ENCODE data around the gene JAM3. TPM values are rescaled to one million over a fixed set of nuclear protein-coding genes. Genes with fewer than 3 reads are reported as not detected.
A peak's percentile ranks its signal among the peaks of the same experiment; 100 is the strongest.

The JAM3 gene
- polyA plus RNA-seq, 1 of the 3 experiments (the other 2 are of a cell fraction) = 56.8 TPM

- Histone ChIP-seq H3K27me3 (ENCODE audit: insufficient read depth) (no peaks in the 10 kb centered on the region), H3K4me3 (ENCODE audit: low read depth in 2 of 2, low read length in 1 of 2) (no peak overlapping the region), H4K20me1 (ENCODE audit: insufficient read depth) (0 out of 2 replicates have a peak, but pooled peaks cover 7% of the 10 kb centered on the region), H3K79me2 (ENCODE audit: insufficient read depth) (peaks cover 17% of the 10 kb centered on the region), H3K4me2 (no peak overlapping the region), H3K36me3 (replicated peaks in 1 of 2; ENCODE audit: control insufficient read depth in 1 of 2, insufficient read depth in 2 of 2, low read length in 1 of 2) (no peaks in the 10 kb centered on the region), H3K27ac (ENCODE audit: low read depth in 2 of 2, low read length in 1 of 2) (no peak overlapping the region), H3K9ac (no peak overlapping the region), H3F3A (replicated peaks; ENCODE audit: insufficient read depth) (no peaks in the 10 kb centered on the region), H3K9me3 (no peaks in the 10 kb centered on the region), H3K4me1 (ENCODE audit: control insufficient read depth in 1 of 2, insufficient read depth in 2 of 2, low read depth in 1 of 2, low read length in 1 of 2) (peaks cover 0 to 4% of the 10 kb centered on the region in 2 experiments; a peak in 1 of 4 replicates), H3K9me2 (no peaks in the 10 kb centered on the region), H2AFZ (ENCODE audit: low read depth) (no peak overlapping the region)
- POLR2A ChIA-PET = no interaction called here
- CTCF ChIA-PET = interaction anchor here (0.9 to 3.6 kb wide), 14 partner anchors 8 to 53 kb away, joined by 3 to 11 read pairs (median 4); no protein-coding TSS in a partner anchor
- DNase-seq = no peak
- TF ChIP-seq SMC3 (IDR thresholded peaks at IDR 0.05; ENCODE audit: low read depth, low read length) (peak; percentile 34; the same call in 1 of the 2 replicates), MEF2A (IDR thresholded peaks at IDR 0.05; ENCODE audit: borderline replicate concordance, low read depth) (no peak), RAD21 (IDR thresholded peaks at IDR 0.05; ENCODE audit: low read length) (peak; percentile 51), JUND (IDR thresholded peaks at IDR 0.05) (no peak), POLR2AphosphoS5 (IDR thresholded peaks at IDR 0.05; ENCODE audit: low read depth, low read length) (no peak)
- 91% methylated on average over 3 of the region's 3 CpGs for WGBS (ENCODE audit: low lambda C conversion rate)
Observed at GRCh38 chr11:134098566-134099184, 29.8 kb downstream of the JAM3 start.

DNA sequence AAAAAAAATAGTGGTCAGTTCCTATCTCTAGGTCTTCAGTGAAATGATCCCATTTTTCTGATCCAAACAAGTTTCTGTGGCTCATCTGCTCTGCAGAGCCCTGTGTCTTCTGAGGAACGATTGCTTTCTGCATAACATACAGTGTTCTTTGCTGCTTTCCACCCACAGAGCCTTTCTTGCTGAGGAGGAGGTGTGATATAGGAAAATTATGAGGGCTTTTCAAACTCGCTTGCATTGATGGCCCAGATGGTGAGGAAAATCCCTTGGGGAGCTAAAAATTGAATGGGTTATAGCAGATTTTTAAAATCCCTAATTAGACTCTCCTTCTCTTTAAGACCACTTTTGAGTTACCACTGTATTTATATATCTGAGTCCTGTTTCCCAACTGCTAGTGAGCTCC is 31.3 kb downstream of the JAM3 start:
- peaks cover 0 to 4% of the 10 kb centered on the region in 2 experiments; a peak in 1 of 4 replicates for H3K4me1 ChIP-seq (ENCODE audit: control insufficient read depth in 1 of 2, insufficient read depth in 2 of 2, low read depth in 1 of 2, low read length in 1 of 2)
- CTCF ChIA-PET = no interaction called here
- no peak for DNase-seq
- no peak overlapping the region for H3K4me3 ChIP-seq (ENCODE audit: low read depth in 2 of 2, low read length in 1 of 2)
- 98% methylated on average over 2 of the region's 2 CpGs for WGBS (ENCODE audit: low lambda C conversion rate)
- peaks cover 14% of the 10 kb centered on the region for H3K79me2 ChIP-seq (ENCODE audit: insufficient read depth)
- POLR2A ChIA-PET = no interaction called here
- H3K27ac ChIP-seq (ENCODE audit: low read depth in 2 of 2, low read length in 1 of 2) = no peak overlapping the region
- H3K4me2 ChIP-seq = no peak overlapping the region
- TF ChIP-seq MXI1 (IDR thresholded peaks at IDR 0.05; ENCODE audit: low read depth, low read length) = no peak
- no peak for TF ChIP-seq FOSL2 (IDR thresholded peaks at IDR 0.05; ENCODE audit: borderline replicate concordance, low read depth)
- no peak for TF ChIP-seq JUND (IDR thresholded peaks at IDR 0.05)
- TF ChIP-seq GABPA (IDR thresholded peaks at IDR 0.05; ENCODE audit: low read depth) = no peak
- TF ChIP-seq, protein P1, sequence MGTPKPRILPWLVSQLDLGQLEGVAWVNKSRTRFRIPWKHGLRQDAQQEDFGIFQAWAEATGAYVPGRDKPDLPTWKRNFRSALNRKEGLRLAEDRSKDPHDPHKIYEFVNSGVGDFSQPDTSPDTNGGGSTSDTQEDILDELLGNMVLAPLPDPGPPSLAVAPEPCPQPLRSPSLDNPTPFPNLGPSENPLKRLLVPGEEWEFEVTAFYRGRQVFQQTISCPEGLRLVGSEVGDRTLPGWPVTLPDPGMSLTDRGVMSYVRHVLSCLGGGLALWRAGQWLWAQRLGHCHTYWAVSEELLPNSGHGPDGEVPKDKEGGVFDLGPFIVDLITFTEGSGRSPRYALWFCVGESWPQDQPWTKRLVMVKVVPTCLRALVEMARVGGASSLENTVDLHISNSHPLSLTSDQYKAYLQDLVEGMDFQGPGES (IDR thresholded peaks at IDR 0.05; ENCODE audit: low read depth, low read length) = no peak
- TF ChIP-seq USF2 (IDR thresholded peaks at IDR 0.05; ENCODE audit: borderline replicate concordance, low read depth, low read length) = no peak
- no peaks in the 10 kb centered on the region for H3F3A ChIP-seq (replicated peaks; ENCODE audit: insufficient read depth)
- H3K27me3 ChIP-seq (ENCODE audit: insufficient read depth) = no peaks in the 10 kb centered on the region
- no peak overlapping the region for H3K9ac ChIP-seq
- H2AFZ ChIP-seq (ENCODE audit: low read depth) = no peak overlapping the region
- no peaks in the 10 kb centered on the region for H3K36me3 ChIP-seq (replicated peaks in 1 of 2; ENCODE audit: control insufficient read depth in 1 of 2, insufficient read depth in 2 of 2, low read length in 1 of 2)
- no peaks in the 10 kb centered on the region for H3K9me3 ChIP-seq
- H4K20me1 ChIP-seq (ENCODE audit: insufficient read depth) = 0 out of 2 replicates have a peak, but pooled peaks cover 7% of the 10 kb centered on the region
- H3K9me2 ChIP-seq = no peaks in the 10 kb centered on the region
